HG03558 (cell line): ENCODE data around the gene PP2D1.
"Not testable (repeated sequence)": the region's sequence is repeated elsewhere in the genome, so short reads cannot be mapped to it uniquely, and the experiment has no call there.

Experiments used
- ATAC-seq: cut with Tn5 transposase; IDR thresholded peaks from one replicate; pipeline ENCODE4 v1.9.1; 2021; ENCODE audit warnings: moderate number of reproducible peaks; ENCODE audit not compliant: unreplicated experiment; ENCODE audit errors: extremely low read depth

PP2D1 gene

DNA sequence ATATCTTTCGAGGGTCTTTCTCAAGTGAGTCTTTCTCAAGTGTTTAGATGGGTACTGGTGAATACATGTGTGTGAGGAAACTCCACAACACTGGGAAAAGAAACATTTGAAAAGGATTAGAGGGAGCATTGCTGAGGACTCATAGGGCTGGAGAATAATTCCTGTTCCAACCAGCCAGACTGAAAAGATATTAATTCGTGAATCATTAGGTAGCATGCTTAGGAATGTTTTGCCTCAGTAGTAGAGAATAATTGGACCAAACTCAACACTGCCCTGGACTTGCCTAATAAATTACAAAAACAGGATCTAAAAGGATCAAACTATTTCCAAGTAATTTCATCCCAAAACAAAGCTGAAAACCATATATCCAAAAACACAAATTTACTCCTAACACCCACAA is 17.3 kb downstream of the PP2D1 start:
- no peak for ATAC-seq

- not testable (repeated sequence) for ATAC-seq
Measured at GRCh38 chr3:19988904-19989303, 23.2 kb downstream of the PP2D1 start.

DNA sequence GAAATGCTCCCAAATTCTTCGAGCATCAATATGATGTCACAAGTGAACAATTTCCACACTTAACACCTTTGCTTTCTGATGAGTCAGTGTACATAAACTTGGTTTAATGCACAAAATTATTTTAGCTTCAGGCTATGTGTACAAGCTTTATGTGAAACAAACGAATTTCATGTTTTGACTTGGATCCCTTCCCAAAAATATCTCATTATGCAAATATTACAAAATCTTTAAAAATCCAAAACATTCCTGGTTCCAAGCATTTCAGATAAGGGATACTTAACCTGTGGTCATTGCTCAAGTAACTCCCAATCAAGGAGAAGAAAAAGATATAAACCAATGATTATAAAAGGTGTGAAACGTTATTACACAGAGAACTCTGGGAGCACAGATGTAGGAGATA is 40.0 kb downstream of the PP2D1 start:
- ATAC-seq: no peak

DNA sequence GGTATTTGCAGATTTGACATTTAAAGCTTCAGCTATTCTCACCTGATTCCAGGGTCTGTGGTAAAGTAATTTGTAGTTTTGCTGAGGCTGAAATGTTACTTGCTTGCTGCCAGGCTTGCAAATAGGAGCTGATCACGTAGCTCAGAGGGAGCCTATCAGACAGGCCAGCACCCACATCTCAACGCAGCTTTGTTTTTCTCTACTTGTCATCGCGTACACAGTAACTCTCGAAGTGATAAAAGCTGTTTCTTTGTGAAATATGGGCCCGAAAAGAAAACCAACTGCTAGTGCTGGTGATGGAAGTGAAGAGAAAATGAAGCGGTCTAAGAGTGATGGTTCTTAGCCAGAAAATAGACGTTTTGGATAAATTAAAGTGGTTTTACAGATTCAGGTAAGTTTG is 41.7 kb downstream of the PP2D1 start:
- ATAC-seq: no peak

DNA sequence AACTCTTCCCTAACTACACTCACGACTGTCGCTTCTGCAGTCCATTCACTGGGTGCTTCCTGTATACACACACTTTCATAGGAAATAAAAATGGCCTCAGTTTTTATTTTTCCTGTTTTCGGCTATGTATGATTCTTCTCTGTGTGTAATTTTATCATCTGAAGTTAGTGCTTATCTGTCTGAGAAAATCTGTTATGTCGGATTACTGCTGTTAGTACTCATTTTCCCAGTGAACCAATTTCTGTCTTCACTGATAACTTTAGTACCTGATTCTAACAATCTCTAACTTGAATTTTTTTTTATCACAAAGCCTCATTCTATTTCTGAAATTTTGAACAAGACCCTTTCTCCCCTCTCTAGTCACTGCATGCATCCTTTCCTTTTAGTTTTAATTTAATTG is 44.3 kb downstream of the PP2D1 start:
- ATAC-seq: no peak

DNA sequence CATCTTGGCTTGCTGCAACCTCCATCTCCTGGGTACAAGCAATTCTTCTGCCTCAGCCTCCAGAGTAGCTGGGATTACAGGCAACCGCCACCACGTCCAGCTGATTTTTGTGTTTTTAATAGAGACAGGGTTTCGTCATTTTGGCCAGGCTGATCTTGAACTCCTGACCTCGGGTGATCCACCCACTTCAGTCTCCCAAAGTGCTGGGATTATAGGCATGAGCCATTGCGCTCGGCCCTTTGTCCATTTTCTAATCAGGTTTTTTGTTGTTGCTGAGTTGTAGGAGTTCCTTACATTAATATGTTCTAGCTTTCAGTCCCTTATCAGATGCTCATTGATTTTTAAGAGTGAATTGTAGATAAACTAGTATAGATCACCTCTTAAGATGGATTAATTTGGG is 44.9 kb downstream of the PP2D1 start:
- ATAC-seq: no peak

DNA sequence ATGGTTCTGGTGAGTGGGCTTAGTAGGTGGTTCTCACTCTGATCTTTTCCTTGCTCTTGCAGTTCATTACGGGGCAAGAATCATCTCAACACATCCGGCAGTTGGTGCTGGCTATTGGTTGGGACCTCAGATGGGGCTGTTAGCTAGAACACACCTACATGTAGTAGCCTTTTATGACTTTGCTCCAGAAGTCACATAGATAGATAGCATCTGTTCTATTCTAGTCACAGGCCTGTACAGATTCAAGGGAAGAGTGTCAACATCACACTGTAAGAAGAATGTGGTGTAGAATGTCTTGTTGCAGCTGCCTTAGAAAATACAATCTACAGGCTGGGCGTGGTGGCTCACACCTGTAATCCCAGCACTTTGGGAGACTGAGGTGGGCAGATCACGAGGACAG is 50.1 kb downstream of the PP2D1 start:
- ATAC-seq: no peak

GRCh38 chr3:19960696-19961095 is 51.4 kb downstream of the PP2D1 start:
- no peak for ATAC-seq

DNA sequence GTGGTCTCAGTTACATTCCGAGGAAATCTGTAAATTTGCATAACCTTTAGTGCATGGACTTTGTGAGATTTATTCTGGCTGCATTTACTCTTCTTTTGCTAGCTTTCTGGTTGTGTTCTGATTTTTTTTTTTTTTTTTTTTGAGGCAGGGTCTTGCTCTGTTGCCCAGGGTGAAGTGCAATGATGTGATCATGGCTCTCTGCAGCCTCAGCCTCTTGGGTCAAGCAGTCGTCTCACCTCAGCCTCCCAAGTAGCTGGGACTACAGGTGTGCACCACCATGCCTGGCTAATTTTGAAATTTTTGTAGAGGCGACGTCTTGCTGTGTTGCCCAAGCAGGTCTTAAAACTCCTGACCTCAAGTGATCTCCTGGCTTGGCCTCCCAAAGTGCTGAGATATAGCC is 52.6 kb downstream of the PP2D1 start:
- ATAC-seq: no peak

- not testable (repeated sequence) for ATAC-seq
Measured at GRCh38 chr3:19957354-19957753, 54.7 kb downstream of the PP2D1 start.

- ATAC-seq: no peak
Measured at GRCh38 chr3:19954676-19955075, 57.4 kb downstream of the PP2D1 start.

- ATAC-seq: no peak
Measured at GRCh38 chr3:19950316-19950715, 61.7 kb downstream of the PP2D1 start.

- ATAC-seq: no peak
Measured at GRCh38 chr3:19948226-19948591, 63.9 kb downstream of the PP2D1 start.

DNA sequence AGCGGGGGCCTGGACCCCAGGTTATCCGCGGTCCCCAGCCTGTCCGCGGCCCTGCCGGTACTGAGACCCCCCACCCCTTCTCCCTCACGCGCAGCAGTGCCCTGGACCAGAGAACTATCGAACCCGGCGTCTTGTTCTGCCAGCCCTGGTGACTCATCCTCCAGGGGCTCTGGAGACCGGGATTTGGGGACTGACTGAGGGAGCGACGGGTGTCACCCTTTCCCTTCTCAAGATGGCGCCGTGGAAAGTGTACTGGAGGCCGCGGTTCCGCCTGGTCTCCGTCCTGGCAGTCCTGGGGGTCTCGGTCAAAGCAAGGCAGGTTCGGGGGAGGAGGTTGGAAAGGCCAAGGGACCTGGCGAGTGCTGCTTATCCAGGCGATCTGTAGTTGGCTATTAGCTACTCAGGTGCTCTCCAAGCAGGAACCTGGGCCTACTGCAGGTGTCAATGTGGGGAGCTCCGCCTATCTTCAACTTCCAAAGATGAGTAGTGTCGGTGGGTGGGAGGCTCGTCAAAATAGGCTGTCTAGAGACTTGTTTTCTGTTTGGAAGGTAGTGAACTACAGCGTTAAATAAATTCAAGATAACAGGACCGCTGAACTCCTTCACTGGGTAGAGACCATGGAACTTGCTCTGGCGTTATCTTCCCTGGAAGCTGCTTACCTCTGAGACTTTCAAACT is 64.4 kb downstream of the PP2D1 start:
- no peak for ATAC-seq

DNA sequence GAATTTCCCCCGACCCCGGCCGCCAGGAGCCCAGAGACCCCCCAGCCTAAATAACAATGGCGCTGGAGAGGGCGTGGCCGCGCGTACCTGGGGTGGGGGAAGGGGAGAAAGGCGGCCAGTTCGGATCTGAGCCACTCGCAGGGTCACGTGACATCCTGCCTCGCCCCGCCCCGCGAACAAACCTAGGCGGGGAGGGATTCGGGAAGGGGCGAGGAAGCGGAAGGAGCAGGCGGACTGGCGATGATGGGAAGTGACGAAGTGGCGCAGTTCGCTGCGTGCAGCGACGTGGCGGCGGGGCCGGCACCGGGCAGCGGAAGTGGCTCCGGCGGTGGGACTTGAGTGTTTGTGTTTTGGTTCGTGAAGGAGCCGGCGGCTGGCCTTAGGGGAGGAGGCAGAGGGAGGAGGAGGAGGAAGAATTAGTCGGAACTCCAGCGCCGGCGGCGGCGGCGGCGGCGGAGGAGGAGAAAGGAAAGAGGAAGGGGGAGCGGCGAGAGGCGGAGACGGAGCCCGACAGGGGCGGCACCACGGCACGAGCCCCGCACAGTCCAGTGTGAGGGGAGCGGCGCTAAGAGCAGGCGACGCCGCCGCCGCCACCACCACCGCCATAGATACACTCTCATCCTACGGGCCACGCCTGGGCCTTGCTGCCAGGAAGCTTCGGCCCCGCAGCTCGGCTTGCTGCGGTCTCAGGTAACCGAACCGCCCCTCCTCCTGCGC is 65.1 kb downstream of the PP2D1 start, which contains the start of gene RAB5A:
Gene RAB5A (plus strand): TSS at position 266 of the 717 bp plus-strand sequence. CDS start 3,802 bp downstream, outside the sequence.
- peak; percentile 94 for ATAC-seq

GRCh38 chr3:19945969-19946831 is 65.9 kb downstream of the PP2D1 start:
- ATAC-seq: no peak

DNA sequence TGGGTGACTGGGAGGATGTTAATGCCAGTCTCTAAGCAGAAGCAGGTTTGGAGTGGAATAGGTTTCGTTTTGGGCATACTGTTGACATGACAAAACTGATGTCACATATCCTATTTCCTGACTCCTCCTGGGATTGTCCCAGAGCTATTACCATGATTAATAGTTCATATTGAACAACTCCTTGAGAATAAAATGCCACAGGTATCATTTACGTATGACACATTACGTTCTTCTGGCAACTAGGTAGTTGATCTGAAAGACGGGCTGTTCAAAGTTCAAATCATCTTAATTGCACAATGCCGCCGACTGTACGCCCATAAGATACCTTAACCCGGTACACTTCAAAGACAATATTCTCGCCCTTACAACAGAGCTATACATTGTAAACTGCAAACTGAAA is 66.5 kb downstream of the PP2D1 start:
- no peak for ATAC-seq

DNA sequence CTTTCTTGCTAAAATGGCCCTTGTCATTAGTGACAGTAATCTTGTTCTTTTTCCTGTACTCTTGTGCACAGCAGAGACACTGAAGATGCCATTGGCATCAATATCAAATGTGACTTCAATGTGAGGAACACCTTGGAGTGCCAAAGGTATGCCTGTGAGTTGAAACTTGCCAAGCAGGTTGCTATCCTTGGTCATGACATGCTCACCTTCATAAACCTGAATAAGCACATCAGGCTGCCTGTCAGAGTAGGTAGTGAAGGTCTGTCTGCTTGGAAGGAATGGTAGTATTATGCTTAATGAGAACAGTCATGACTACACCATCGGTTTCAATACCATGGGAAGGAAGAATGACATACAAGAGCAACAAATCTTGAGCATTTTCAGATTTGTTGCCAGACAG is 71.4 kb downstream of the PP2D1 start:
- no peak for ATAC-seq

- no peak for ATAC-seq
Measured at GRCh38 chr3:19938295-19938627, 73.8 kb downstream of the PP2D1 start.

- ATAC-seq: no peak
Measured at GRCh38 chr3:19937459-19938294, 74.4 kb downstream of the PP2D1 start.
